ENCODE measurements around the gene NELFE. TPM values are rescaled to one million over a fixed set of nuclear protein-coding genes. Genes with fewer than 3 reads are reported as not detected.

The NELFE gene
- total RNA-seq, 1 experiment from 2014 or later = 91.4 TPM

DNA sequence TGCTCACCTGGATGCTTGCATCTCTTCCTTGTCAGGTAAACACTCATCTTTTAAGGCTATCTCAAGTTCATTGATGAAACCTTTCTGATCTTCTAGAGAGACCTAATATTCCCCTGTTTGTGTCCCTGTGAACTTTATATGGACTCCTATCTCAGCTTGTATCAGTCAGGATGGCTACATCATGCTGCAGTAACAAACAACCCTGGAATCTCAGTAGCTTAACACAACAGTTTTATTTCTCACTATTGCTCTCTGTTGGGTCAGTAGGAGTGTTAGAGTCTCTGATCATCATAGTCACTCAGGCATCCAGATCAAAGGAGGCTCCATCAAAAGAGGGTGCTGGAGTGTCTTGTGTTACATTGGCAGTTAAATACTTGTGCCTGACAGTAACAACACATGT lies 43.4 kb downstream of the NELFE start:
- Histone ChIP-seq H3K14ac (ENCODE audit: insufficient read depth, low read length) (no peak overlapping the region), H3K23me2 (ENCODE audit: insufficient read length, low read depth, low read length, poor library complexity, severe bottlenecking) (no peaks in the 10 kb centered on the region), H2BK5ac (ENCODE audit: insufficient read length, low read length) (no peak overlapping the region), H3K23ac (ENCODE audit: insufficient read length, low read depth, low read length) (no peak overlapping the region), H2BK20ac (ENCODE audit: low read depth, low read length, poor library complexity, severe bottlenecking) (no peak overlapping the region), H3K79me1 (ENCODE audit: insufficient read depth, low read depth, low read length, poor library complexity, severe bottlenecking) (no peaks in the 10 kb centered on the region), H3K56ac (ENCODE audit: insufficient read length, low read depth, low read length) (no peak overlapping the region), H3K79me2 (ENCODE audit: insufficient read depth, low read length) (no peaks in the 10 kb centered on the region), H4K8ac (replicated peaks; ENCODE audit: insufficient read length, low read depth, low read length) (no peak overlapping the region), H3K4me1 (ENCODE audit: insufficient read depth, low read length) (no peaks in the 10 kb centered on the region), H3K18ac (ENCODE audit: insufficient read length, low read depth, low read length) (no peak overlapping the region), H4K5ac (ENCODE audit: insufficient read length, low read depth, low read length) (no peak overlapping the region), H3K4ac (ENCODE audit: low read depth, low read length) (no peak overlapping the region), H2BK12ac (ENCODE audit: insufficient read length, low read depth, low read length) (no peak overlapping the region), H3K9me3 (ENCODE audit: control insufficient read depth, low read depth, low read length) (no peaks in the 10 kb centered on the region), H3K27me3 (ENCODE audit: insufficient read depth, low read length) (no peaks in the 10 kb centered on the region), H2AFZ (ENCODE audit: low read length) (no peak overlapping the region), H2BK15ac (ENCODE audit: low read depth, low read length) (no peak overlapping the region), H3K4me2 (ENCODE audit: insufficient read depth, insufficient read length, low read length) (no peak overlapping the region), H4K91ac (ENCODE audit: insufficient read length, low read depth, low read length) (no peak overlapping the region), H2BK120ac (ENCODE audit: low read depth, low read length, poor library complexity, severe bottlenecking) (no peak overlapping the region), H3K27ac (ENCODE audit: insufficient read length, low read depth, low read length) (no peak overlapping the region), H4K20me1 (ENCODE audit: control insufficient read depth, insufficient read depth, insufficient read length) (no peaks in the 10 kb centered on the region), H3K9ac (ENCODE audit: extremely low read depth, insufficient read length, low read length) (no peak overlapping the region), H3T11ph (ENCODE audit: low read length) (no peak overlapping the region), H2AK5ac (ENCODE audit: insufficient read length, low read length) (peak overlapping the region; percentile 71)
- TF ChIP-seq, protein P1, sequence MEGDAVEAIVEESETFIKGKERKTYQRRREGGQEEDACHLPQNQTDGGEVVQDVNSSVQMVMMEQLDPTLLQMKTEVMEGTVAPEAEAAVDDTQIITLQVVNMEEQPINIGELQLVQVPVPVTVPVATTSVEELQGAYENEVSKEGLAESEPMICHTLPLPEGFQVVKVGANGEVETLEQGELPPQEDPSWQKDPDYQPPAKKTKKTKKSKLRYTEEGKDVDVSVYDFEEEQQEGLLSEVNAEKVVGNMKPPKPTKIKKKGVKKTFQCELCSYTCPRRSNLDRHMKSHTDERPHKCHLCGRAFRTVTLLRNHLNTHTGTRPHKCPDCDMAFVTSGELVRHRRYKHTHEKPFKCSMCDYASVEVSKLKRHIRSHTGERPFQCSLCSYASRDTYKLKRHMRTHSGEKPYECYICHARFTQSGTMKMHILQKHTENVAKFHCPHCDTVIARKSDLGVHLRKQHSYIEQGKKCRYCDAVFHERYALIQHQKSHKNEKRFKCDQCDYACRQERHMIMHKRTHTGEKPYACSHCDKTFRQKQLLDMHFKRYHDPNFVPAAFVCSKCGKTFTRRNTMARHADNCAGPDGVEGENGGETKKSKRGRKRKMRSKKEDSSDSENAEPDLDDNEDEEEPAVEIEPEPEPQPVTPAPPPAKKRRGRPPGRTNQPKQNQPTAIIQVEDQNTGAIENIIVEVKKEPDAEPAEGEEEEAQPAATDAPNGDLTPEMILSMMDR (conservative IDR thresholded peaks at IDR 0.05) = 0 out of 3 replicates have a peak, but pooled peaks have one; percentile 17
- H3K4me3 Mint-ChIP-seq = no peak overlapping the region
- H3K36me3 Mint-ChIP-seq (ENCODE audit: insufficient read depth in 1 of 3, low read depth in 3 of 3) = no peaks in the 10 kb centered on the region
- no peaks in the 10 kb centered on the region for H3K9me3 Mint-ChIP-seq
- no peak overlapping the region for H3K27ac Mint-ChIP-seq
- peaks cover 0 to 3% of the 10 kb centered on the region in 2 experiments; a peak in 1 of 4 replicates for H3K4me1 Mint-ChIP-seq
- H3K27me3 Mint-ChIP-seq (ENCODE audit: low read depth) = peaks cover 1% of the 10 kb centered on the region
- no peak for DNase-seq

All from H9 (cell line).